ENCODE results near the gene BTLA.

- TF ChIP-seq CTCF (IDR thresholded peaks at IDR 0.05) (no peak), POLR2A (IDR thresholded peaks at IDR 0.05) (no peak)
These were observed 52.9 kb downstream of the BTLA start for GRCh38 chr3:112446343-112446742.
